Neuronal stem cell (in vitro differentiated cells): ENCODE data around the gene C22orf23.

Source experiments
- DNase-seq: peaks from one replicate; pipeline ENCODE4 v3.0.0-alpha.2; 2013; ENCODE audit warnings: low spot score
- H2AFZ ChIP-seq: one replicate; pipeline ENCODE4 v1.6.1; 2013; ENCODE audit warnings: mild to moderate bottlenecking, low read length, inconsistent platforms
- H2AK5ac ChIP-seq: 2 replicates; pipeline ENCODE4 v1.6.1; 2013; ENCODE audit warnings: low read depth, mild to moderate bottlenecking, inconsistent platforms, low read length, moderate library complexity, mixed read lengths
- H2BK120ac ChIP-seq: 2 replicates; pipeline ENCODE4 v1.6.1; 2013; ENCODE audit warnings: low read depth, mild to moderate bottlenecking, inconsistent platforms, low read length, moderate library complexity, mixed read lengths
- H2BK12ac ChIP-seq: one replicate; pipeline ENCODE4 v1.6.1; 2013; ENCODE audit warnings: low read length, inconsistent platforms
- H2BK15ac ChIP-seq: 2 replicates; pipeline ENCODE4 v1.6.1; 2013; ENCODE audit warnings: mild to moderate bottlenecking, low read length, inconsistent platforms, mixed read lengths
- H2BK5ac ChIP-seq: one replicate; pipeline ENCODE4 v1.6.1; 2013; ENCODE audit warnings: inconsistent platforms, mild to moderate bottlenecking, low read length, moderate library complexity
- H3K14ac ChIP-seq: one replicate; pipeline ENCODE4 v1.6.1; 2013; ENCODE audit warnings: low read length, inconsistent platforms
- H3K18ac ChIP-seq: 2 replicates; pipeline ENCODE4 v1.6.1; 2013; ENCODE audit warnings: low read length, inconsistent platforms
- H3K23ac ChIP-seq: 2 replicates; pipeline ENCODE4 v1.6.1; 2013; ENCODE audit warnings: low read depth, mild to moderate bottlenecking, mixed read lengths, low read length, inconsistent platforms; ENCODE audit not compliant: poor library complexity
- H3K27ac ChIP-seq: replicated peaks from 3 replicates; pipeline ENCODE4 v1.5.1; 2013; ENCODE audit warnings: low read length, inconsistent platforms
- H3K27me3 ChIP-seq, 3 experiments: 2 replicates each; pipeline ENCODE4 v1.6.1; 2013; ENCODE audit warnings: low read length in 3 of 3, mild to moderate bottlenecking in 2 of 3, inconsistent platforms in 1 of 3, low read depth in 1 of 3, mixed read lengths in 1 of 3, moderate library complexity in 1 of 3; ENCODE audit not compliant: control insufficient read depth in 3 of 3, insufficient read depth in 3 of 3
- H3K36me3 ChIP-seq, 2 donors: replicated peaks in 1 of 2; 2 replicates each; pipeline ENCODE4 v1.6.1; 2013; ENCODE audit warnings: low read length in 2 of 2; ENCODE audit not compliant: control insufficient read depth in 2 of 2, insufficient read depth in 2 of 2
- H3K4ac ChIP-seq: 2 replicates; pipeline ENCODE4 v1.6.1; 2013; ENCODE audit warnings: inconsistent platforms, mild to moderate bottlenecking, low read length, moderate library complexity
- H3K4me1 ChIP-seq, 2 donors: 1 replicate in 1 of 2; 2 replicates in 1 of 2; pipeline ENCODE4 v1.6.1; 2013; ENCODE audit warnings: low read length in 2 of 2, low read depth in 1 of 2; ENCODE audit not compliant: control insufficient read depth in 2 of 2, insufficient read depth in 1 of 2
- H3K4me2 ChIP-seq: one replicate; pipeline ENCODE4 v1.6.1; 2013; ENCODE audit warnings: mild to moderate bottlenecking, low read length, inconsistent platforms; ENCODE audit not compliant: insufficient read depth, poor library complexity, severe bottlenecking
- H3K4me3 ChIP-seq, 2 donors: 2 replicates each; pipeline ENCODE4 v1.5.1; 2013; ENCODE audit warnings: low read length in 2 of 2, mild to moderate bottlenecking in 2 of 2, inconsistent platforms in 1 of 2, moderate library complexity in 1 of 2
- H3K79me1 ChIP-seq: one replicate; pipeline ENCODE4 v1.6.1; 2013; ENCODE audit warnings: low read depth, mild to moderate bottlenecking, inconsistent platforms, low read length, moderate library complexity
- H3K9ac ChIP-seq: one replicate; pipeline ENCODE4 v1.6.1; 2013; ENCODE audit warnings: mild to moderate bottlenecking, low read depth, low read length, inconsistent platforms; ENCODE audit not compliant: poor library complexity
- H3K9me3 ChIP-seq, 2 donors: replicated peaks in 1 of 2; 2 replicates each; pipeline versions ENCODE3 to v1.6.1; 2013; ENCODE audit warnings: low read length in 2 of 2, mild to moderate bottlenecking in 2 of 2, inconsistent platforms in 1 of 2, low read depth in 1 of 2, mixed read lengths in 1 of 2, moderate library complexity in 1 of 2; ENCODE audit not compliant: control insufficient read depth in 2 of 2, insufficient read depth in 1 of 2
- H4K8ac ChIP-seq: one replicate; pipeline ENCODE4 v1.6.1; 2013; ENCODE audit warnings: low read depth, mild to moderate bottlenecking, inconsistent platforms, low read length, moderate library complexity
- H4K91ac ChIP-seq: one replicate; pipeline ENCODE4 v1.6.1; 2013; ENCODE audit warnings: low read length, low read depth, mild to moderate bottlenecking, inconsistent platforms; ENCODE audit not compliant: poor library complexity
- WGBS, 2 donors: extraction: QIAGEN DNeasy Blood & Tissue Kit; methylation state at CpG; one replicate each; pipeline ENCODE4 v1.1.7; 2013; ENCODE audit warnings: missing lambda C conversion rate in 2 of 2, mixed read lengths in 1 of 2; ENCODE audit not compliant: insufficient read length in 2 of 2, insufficient replicate concordance in 1 of 2; ENCODE audit errors: extremely low coverage in 2 of 2; 5-methylcytosine and 5-hydroxymethylcytosine counted together

Gene C22orf23

GRCh38 chr22:37925330-37925729, 28.1 kb downstream of the C22orf23 start:
- Histone ChIP-seq H2AK5ac (no peak overlapping the region), H4K91ac (no peak overlapping the region), H3K14ac (no peak overlapping the region)

GRCh38 chr22:37924386-37925065, 28.9 kb downstream of the C22orf23 start:
- no peak overlapping the region for H3K4me3 ChIP-seq
- no peaks in the 10 kb centered on the region for H3K27me3 ChIP-seq
- no peaks in the 10 kb centered on the region for H3K4me1 ChIP-seq
- H2BK12ac ChIP-seq = no peak overlapping the region
- no peak overlapping the region for H3K27ac ChIP-seq
- H3K4me2 ChIP-seq = no peak overlapping the region
- H2BK15ac ChIP-seq = no peak overlapping the region
- no peak overlapping the region for H3K4ac ChIP-seq
- H3K36me3 ChIP-seq = peaks cover 20 to 64% of the 10 kb centered on the region in 2 donors
- DNase-seq = no peak
- H3K9ac ChIP-seq = no peak overlapping the region
- H2AK5ac ChIP-seq = peak overlapping the region; percentile 54
- H2AFZ ChIP-seq = no peak overlapping the region
- no peak overlapping the region for H2BK5ac ChIP-seq
- H3K9me3 ChIP-seq = no peaks in the 10 kb centered on the region
- H2BK120ac ChIP-seq = no peak overlapping the region
- H3K18ac ChIP-seq = no peak overlapping the region
- peaks cover 1% of the 10 kb centered on the region for H3K79me1 ChIP-seq
- H3K23ac ChIP-seq = no peak overlapping the region
- WGBS, 2 donors = no CpG with 5 or more reads among the region's 18 CpGs
- H4K91ac ChIP-seq = no peak overlapping the region
- H3K14ac ChIP-seq = no peak overlapping the region
- H4K8ac ChIP-seq = no peak overlapping the region

More at GRCh38 chr22:37925330-37925729, 28.1 kb downstream of the C22orf23 start:
- H3K9me3 ChIP-seq = no peaks in the 10 kb centered on the region
- H3K4me2 ChIP-seq = no peak overlapping the region
- peaks cover 20 to 62% of the 10 kb centered on the region in 2 donors for H3K36me3 ChIP-seq
- H3K27ac ChIP-seq = no peak overlapping the region
- no peak overlapping the region for H3K18ac ChIP-seq
- H2BK120ac ChIP-seq = no peak overlapping the region
- H3K23ac ChIP-seq = no peak overlapping the region
- H3K4ac ChIP-seq = no peak overlapping the region
- H3K4me3 ChIP-seq = no peak overlapping the region
- DNase-seq = no peak
- no peaks in the 10 kb centered on the region for H3K4me1 ChIP-seq
- H2BK12ac ChIP-seq = no peak overlapping the region
- peaks cover 1% of the 10 kb centered on the region for H3K79me1 ChIP-seq
- H2BK15ac ChIP-seq = no peak overlapping the region
- H4K8ac ChIP-seq = no peak overlapping the region
- no peak overlapping the region for H3K9ac ChIP-seq
- no CpG with 5 or more reads among the region's 3 CpGs for WGBS, 2 donors
- no peak overlapping the region for H2BK5ac ChIP-seq
- H3K27me3 ChIP-seq = no peaks in the 10 kb centered on the region
- H2AFZ ChIP-seq = no peak overlapping the region

GRCh38 chr22:37923927-37924326, 29.5 kb downstream of the C22orf23 start:
- H3K4me2 ChIP-seq = no peak overlapping the region
- H3K4me3 ChIP-seq = no peak overlapping the region
- H3K9ac ChIP-seq = no peak overlapping the region
- no peak overlapping the region for H2BK5ac ChIP-seq
- H2AFZ ChIP-seq = no peak overlapping the region
- peaks cover 1% of the 10 kb centered on the region for H3K79me1 ChIP-seq
- WGBS, 2 donors = no CpG with 5 or more reads among the region's 4 CpGs
- H3K14ac ChIP-seq = no peak overlapping the region
- H3K4me1 ChIP-seq = no peaks in the 10 kb centered on the region
- peaks cover 16 to 63% of the 10 kb centered on the region in 2 donors for H3K36me3 ChIP-seq
- no peak overlapping the region for H3K23ac ChIP-seq
- H4K91ac ChIP-seq = no peak overlapping the region
- no peak overlapping the region for H3K18ac ChIP-seq
- no peak overlapping the region for H2BK12ac ChIP-seq
- no peak overlapping the region for H2AK5ac ChIP-seq
- H3K4ac ChIP-seq = no peak overlapping the region
- no peaks in the 10 kb centered on the region for H3K9me3 ChIP-seq
- no peaks in the 10 kb centered on the region for H3K27me3 ChIP-seq
- H3K27ac ChIP-seq = no peak overlapping the region
- H4K8ac ChIP-seq = no peak overlapping the region
- H2BK15ac ChIP-seq = no peak overlapping the region
- H2BK120ac ChIP-seq = no peak overlapping the region
- no peak for DNase-seq

- H3K23ac ChIP-seq = no peak overlapping the region
- no peak overlapping the region for H3K18ac ChIP-seq
- no CpG with 5 or more reads among the region's 11 CpGs for WGBS, 2 donors
- no peaks in the 10 kb centered on the region for H3K9me3 ChIP-seq
- H4K8ac ChIP-seq = no peak overlapping the region
- H2BK120ac ChIP-seq = no peak overlapping the region
- no peaks in the 10 kb centered on the region for H3K4me1 ChIP-seq
- DNase-seq = no peak
- no peak overlapping the region for H2AFZ ChIP-seq
- no peak overlapping the region for H3K9ac ChIP-seq
- no peak overlapping the region for H2BK5ac ChIP-seq
- H2AK5ac ChIP-seq = no peak overlapping the region
- no peak overlapping the region for H2BK15ac ChIP-seq
- no peak overlapping the region for H3K4me2 ChIP-seq
- H4K91ac ChIP-seq = no peak overlapping the region
- H3K36me3 ChIP-seq = peaks cover 28 to 74% of the 10 kb centered on the region in 2 donors
- no peak overlapping the region for H3K4me3 ChIP-seq
- no peak overlapping the region for H3K4ac ChIP-seq
- no peak overlapping the region for H3K27ac ChIP-seq
- H3K79me1 ChIP-seq = peaks cover 1% of the 10 kb centered on the region
- no peaks in the 10 kb centered on the region for H3K27me3 ChIP-seq
- no peak overlapping the region for H2BK12ac ChIP-seq
- no peak overlapping the region for H3K14ac ChIP-seq
Measured at GRCh38 chr22:37922191-37922590, 31.2 kb downstream of the C22orf23 start.
